Upper lobe of left lung (tissue), 4 donors: ENCODE measurements around the gene PLCXD1.

ENCODE experiments used
- CTCF ChIP-seq, 6 experiments: fragments of 450-650 bp in 4 of 6; fragments of 200-600 bp in 2 of 6; sonication (generic) in 2 of 6; IDR thresholded peaks; one replicate each; pipeline ENCODE4 v1.5.1; 2016 to 2019; ENCODE audit warnings: antibody characterized with exemption in 6 of 6
- POLR2A ChIP-seq, 4 donors: fragments of 450-650 bp; IDR thresholded peaks; one replicate each; pipeline ENCODE4 v1.5.1; 2016 to 2017; ENCODE audit warnings: antibody characterized with exemption in 4 of 4, mild to moderate bottlenecking in 2 of 4

DNA sequence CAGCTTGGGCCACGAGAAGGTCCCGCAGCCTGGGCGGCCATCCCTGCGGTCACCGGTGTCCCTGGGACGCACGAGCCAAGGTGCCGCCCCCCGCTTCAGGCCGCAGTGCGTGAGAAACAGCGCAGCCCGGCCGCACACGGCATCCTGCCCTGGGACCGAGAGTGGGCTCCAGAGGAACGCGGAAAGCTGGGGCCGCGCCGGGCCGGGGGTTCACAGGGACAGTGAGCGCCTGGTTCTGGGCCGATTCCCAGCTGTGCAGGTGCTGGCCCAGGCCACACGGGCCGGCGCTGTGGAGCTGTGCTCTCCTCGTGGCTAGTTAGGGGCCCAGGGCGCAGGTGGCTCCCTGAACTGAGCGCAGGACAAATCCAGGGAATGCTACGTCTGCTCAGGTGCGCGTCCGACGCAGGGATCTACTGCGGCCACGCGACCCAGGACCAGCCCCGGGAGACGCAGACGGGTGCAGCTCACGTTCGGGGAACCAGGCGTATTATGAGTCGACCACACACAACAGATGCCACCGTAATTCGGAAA lies 63.3 kb downstream of the PLCXD1 start:
- TF ChIP-seq POLR2A (IDR thresholded peaks at IDR 0.05) (no peak), CTCF (IDR thresholded peaks at IDR 0.05) (no peak)
